IMR-90 (cell line): ENCODE data around the gene GRM5. TPM values are rescaled to one million over a fixed set of nuclear protein-coding genes. Genes with fewer than 3 reads are reported as not detected.
"Not testable (repeated sequence)": the region's sequence is repeated elsewhere in the genome, so short reads cannot be mapped to it uniquely, and the experiment has no call there.

Experiments used
- ATAC-seq: fragments of 200-7000 bp; cut with Tn5 transposase; 2 replicates; pipeline ENCODE4 v1.9.1; 2020; ENCODE audit warnings: low read depth, mild to moderate bottlenecking, moderate library complexity
- BruUV-seq: library from RNA; stranded (reverse); fragments of 400-500 nt; replicated peaks from 2 replicates; lab custom pipeline; 2021; lab: Mats Ljungman, UMichigan
- CTCF ChIA-PET: fragments of 300-600 bp; formaldehyde crosslinking; extraction: SDS; loops from one replicate; lab custom pipeline; 2021; ENCODE audit warnings: antibody characterized with exemption; lab: Yijun Ruan, JAX
- POLR2A ChIA-PET: fragments of 300-600 bp; sonication (Branson Sonifier 250); formaldehyde crosslinking; loops from one replicate; lab custom pipeline; 2022; ENCODE audit warnings: antibody characterized with exemption; ENCODE audit not compliant: unreplicated experiment; lab: Charles Lee
- DNase-seq: peaks from one replicate; pipeline ENCODE4 v3.0.0; 2013
- H2AFZ ChIP-seq: replicated peaks from 2 replicates; pipeline ENCODE3; 2013; ENCODE audit warnings: low read length, mild to moderate bottlenecking; ENCODE audit not compliant: poor library complexity
- H2AK5ac ChIP-seq: 2 replicates; pipeline ENCODE4 v1.6.1; 2013; ENCODE audit warnings: low read depth, low read length, inconsistent platforms
- H2AK9ac ChIP-seq: replicated peaks from 2 replicates; pipeline ENCODE3; 2013; ENCODE audit warnings: mild to moderate bottlenecking, low read depth, low read length, moderate library complexity; ENCODE audit not compliant: poor library complexity
- H2BK120ac ChIP-seq: 2 replicates; pipeline ENCODE4 v1.6.1; 2013; ENCODE audit warnings: low read depth, low read length, inconsistent platforms
- H2BK15ac ChIP-seq: 3 replicates; pipeline ENCODE4 v1.6.1; 2013; ENCODE audit warnings: low read depth, low read length, inconsistent platforms
- H2BK20ac ChIP-seq: 2 replicates; pipeline ENCODE4 v1.6.1; 2013; ENCODE audit warnings: low read depth, mild to moderate bottlenecking, inconsistent platforms, low read length, moderate library complexity
- H2BK5ac ChIP-seq: 2 replicates; pipeline ENCODE4 v1.6.1; 2013; ENCODE audit warnings: mild to moderate bottlenecking, low read depth, low read length, inconsistent platforms; ENCODE audit not compliant: poor library complexity, severe bottlenecking
- H3K14ac ChIP-seq: replicated peaks from 2 replicates; pipeline ENCODE4 v1.6.1; 2013; ENCODE audit warnings: low read depth, low read length, inconsistent platforms
- H3K18ac ChIP-seq: 2 replicates; pipeline ENCODE4 v1.6.1; 2013; ENCODE audit warnings: low read depth, low read length, control low read depth
- H3K23ac ChIP-seq: 2 replicates; pipeline ENCODE4 v1.6.1; 2013; ENCODE audit warnings: low read depth, low read length, inconsistent platforms
- H3K27ac ChIP-seq: 2 replicates; pipeline ENCODE4 v1.5.1; 2013; ENCODE audit warnings: mild to moderate bottlenecking, control low read depth, low read length; ENCODE audit not compliant: insufficient read depth
- H3K27me3 ChIP-seq: 2 replicates; pipeline ENCODE4 v1.6.1; 2013; ENCODE audit warnings: low read length; ENCODE audit not compliant: control insufficient read depth, insufficient read depth
- H3K36me3 ChIP-seq: 2 replicates; pipeline ENCODE4 v1.6.1; 2013; ENCODE audit warnings: low read length, mixed read lengths; ENCODE audit not compliant: control insufficient read depth, insufficient read depth
- H3K4ac ChIP-seq: 2 replicates; pipeline ENCODE4 v1.6.1; 2013; ENCODE audit warnings: low read depth, low read length, inconsistent platforms
- H3K4me1 ChIP-seq: 2 replicates; pipeline ENCODE4 v1.6.1; 2013; ENCODE audit warnings: low read length, mixed read lengths; ENCODE audit not compliant: control insufficient read depth, insufficient read depth
- H3K4me2 ChIP-seq: 2 replicates; pipeline ENCODE4 v1.6.1; 2013; ENCODE audit warnings: low read depth, mild to moderate bottlenecking, control low read depth, low read length, moderate library complexity
- H3K4me3 ChIP-seq: 2 replicates; pipeline ENCODE4 v1.5.1; 2013; ENCODE audit warnings: low read depth, mild to moderate bottlenecking, control low read depth, low read length, moderate library complexity; ENCODE audit not compliant: insufficient read depth
- H3K56ac ChIP-seq: 2 replicates; pipeline ENCODE4 v1.6.1; 2013; ENCODE audit warnings: low read length, inconsistent platforms; ENCODE audit not compliant: insufficient read depth; ENCODE audit errors: extremely low read depth
- H3K79me1 ChIP-seq, 2 experiments: 2 replicates each; pipeline ENCODE4 v1.6.1; 2013; ENCODE audit warnings: low read length in 2 of 2, inconsistent platforms in 1 of 2, low read depth in 1 of 2
- H3K9ac ChIP-seq: 2 replicates; pipeline ENCODE4 v1.6.1; 2013; ENCODE audit warnings: low read depth, low read length, control low read depth
- H3K9me1 ChIP-seq: 2 replicates; pipeline ENCODE4 v1.6.1; 2013; ENCODE audit warnings: low read length, inconsistent platforms; ENCODE audit not compliant: insufficient read depth
- H3K9me3 ChIP-seq: 2 replicates; pipeline ENCODE4 v1.6.1; 2013; ENCODE audit warnings: low read length; ENCODE audit not compliant: control insufficient read depth, insufficient read depth
- H4K20me1 ChIP-seq: 2 replicates; pipeline ENCODE4 v1.6.1; 2013; ENCODE audit warnings: low read length, inconsistent platforms; ENCODE audit not compliant: insufficient read depth
- H4K5ac ChIP-seq: 2 replicates; pipeline ENCODE4 v1.6.1; 2013; ENCODE audit warnings: mild to moderate bottlenecking, low read depth, low read length, control low read depth
- H4K8ac ChIP-seq, 2 experiments: 2 replicates each; pipeline ENCODE4 v1.6.1; 2013; ENCODE audit warnings: low read depth in 2 of 2, low read length in 2 of 2, control low read depth in 1 of 2, inconsistent platforms in 1 of 2
- H4K91ac ChIP-seq: 2 replicates; pipeline ENCODE4 v1.6.1; 2013; ENCODE audit warnings: low read depth, low read length, inconsistent platforms; ENCODE audit not compliant: insufficient read depth
- WGBS, 2 experiments: methylation state at CpG; one replicate each; pipeline versions ENCODE4 v1.1.5 to v1.1.7; 2013; ENCODE audit warnings: missing lambda C conversion rate in 2 of 2; ENCODE audit not compliant: insufficient read length in 1 of 2; ENCODE audit errors: extremely low coverage in 2 of 2; 5-methylcytosine and 5-hydroxymethylcytosine counted together
- dilution Hi-C: fragments of 300-500 bp; cut with HindIII; formaldehyde crosslinking; loops from one replicate; pipeline ENCODE4 v1.14.3; 2018; ENCODE audit warnings: low sequenced_read_pairs; ENCODE audit not compliant: unreplicated experiment
- in situ Hi-C: fragments of 300-500 bp; cut with MboI; formaldehyde crosslinking; loops from 3 replicates; pipeline ENCODE4 v1.14.3; 2019; ENCODE audit warnings: low sequenced_read_pairs, inconsistent platforms, mixed read lengths
- intact Hi-C: fragments of 100-400 bp; cut with micrococcal nuclease; formaldehyde crosslinking; loops from 2 replicates; pipeline ENCODE4 v1.10.0; 2022
- polyA plus RNA-seq, 3 experiments: library from polyadenylated mRNA; depleted of rRNA; stranded (reverse); fragments of >200 nt; gene quantifications; 2 replicates each; pipeline ENCODE4 v1.2.3, GENCODE V29; 2012; ENCODE audit warnings: low replicate concordance in 1 of 3
- total RNA-seq: library from RNA; depleted of rRNA; stranded (reverse); fragments of >200 nt; gene quantifications from 2 replicates; pipeline ENCODE4 v1.2.3, GENCODE V29; 2012

Gene GRM5
- total and polyA plus RNA-seq, 2 of the 4 experiments (the other 2 are of a cell fraction) = under 0.01 TPM

GRCh38 chr11:88534706-88535105, 531.1 kb downstream of the GRM5 start:
- H3K14ac ChIP-seq = peak overlapping the region; percentile 43; the same call in 1 of the 2 replicates
- CTCF ChIA-PET = interaction anchor here (0.6 kb wide), 1 partner anchor 41 kb away, joined by 3 read pairs; no protein-coding TSS in a partner anchor
- H2BK5ac ChIP-seq = peak overlapping the region; percentile 96
- intact Hi-C loops = loop anchor here (2.0 kb wide), 2 partner anchors 14 to 50 kb away; no protein-coding TSS in a partner anchor
- not testable (repeated sequence) for H3K56ac ChIP-seq, H2AFZ ChIP-seq, H3K9ac ChIP-seq, H3K36me3 ChIP-seq, H4K20me1 ChIP-seq, H3K23ac ChIP-seq, H3K9me3 ChIP-seq, H3K4me1 ChIP-seq, H3K79me1 ChIP-seq, H3K4me2 ChIP-seq, H2AK5ac ChIP-seq, H3K9me1 ChIP-seq, BruUV-seq, H3K27me3 ChIP-seq, ATAC-seq, H3K4me3 ChIP-seq, H4K5ac ChIP-seq, DNase-seq, H2AK9ac ChIP-seq
- dilution Hi-C loops = loop anchor here (25.0 kb wide), 1 partner anchor 522 kb away; no protein-coding TSS in a partner anchor
- no CpG with 5 or more reads among the region's 1 CpG for WGBS, 2 experiments
- peak overlapping the region; percentile 96; the same call in 2 of the 3 replicates for H2BK15ac ChIP-seq
- H2BK120ac ChIP-seq = peak overlapping the region; percentile 100
- H4K91ac ChIP-seq = peak overlapping the region; percentile 95
- in situ Hi-C loops = loop anchor here (25.0 kb wide), 2 partner anchors 222 to 522 kb away; no protein-coding TSS in a partner anchor
- POLR2A ChIA-PET = interaction anchor here (0.6 kb wide), 1 partner anchor 200 kb away, joined by 6 read pairs; no protein-coding TSS in a partner anchor
- H2BK20ac ChIP-seq = peak overlapping the region; percentile 100; the same call in 1 of the 2 replicates
- peak overlapping the region; percentile 99 for H3K4ac ChIP-seq
- peak overlapping the region; percentile 49 to 78; a peak in 3 of 4 replicates for H4K8ac ChIP-seq
- peak overlapping the region; percentile 97 for H3K27ac ChIP-seq
- peak overlapping the region; percentile 100; the same call in 1 of the 2 replicates for H3K18ac ChIP-seq
